Transverse colon (tissue), 4 donors: Measurements from ENCODE around the gene DNMT3L.

Experiments
- POLR2AphosphoS5 ChIP-seq, 3 donors: sonication (generic); formaldehyde crosslinking; IDR thresholded peaks; one replicate each; pipeline ENCODE4 v1.6.1; 2016; ENCODE audit warnings: antibody characterized with exemption in 3 of 3
- TF ChIP-seq, protein P1 (sequence below), 5 experiments: fragments of 200-600 bp in 3 of 5; fragments of 450-650 bp in 2 of 5; sonication (generic) in 3 of 5; IDR thresholded peaks; 1 replicate in 2 of 5; 2 replicates in 3 of 5; pipeline ENCODE4 v1.5.1; 2016 to 2017; ENCODE audit warnings: antibody characterized with exemption in 5 of 5, inconsistent platforms in 3 of 5, mild to moderate bottlenecking in 2 of 5, moderate library complexity in 1 of 5

- TF ChIP-seq, protein P1, sequence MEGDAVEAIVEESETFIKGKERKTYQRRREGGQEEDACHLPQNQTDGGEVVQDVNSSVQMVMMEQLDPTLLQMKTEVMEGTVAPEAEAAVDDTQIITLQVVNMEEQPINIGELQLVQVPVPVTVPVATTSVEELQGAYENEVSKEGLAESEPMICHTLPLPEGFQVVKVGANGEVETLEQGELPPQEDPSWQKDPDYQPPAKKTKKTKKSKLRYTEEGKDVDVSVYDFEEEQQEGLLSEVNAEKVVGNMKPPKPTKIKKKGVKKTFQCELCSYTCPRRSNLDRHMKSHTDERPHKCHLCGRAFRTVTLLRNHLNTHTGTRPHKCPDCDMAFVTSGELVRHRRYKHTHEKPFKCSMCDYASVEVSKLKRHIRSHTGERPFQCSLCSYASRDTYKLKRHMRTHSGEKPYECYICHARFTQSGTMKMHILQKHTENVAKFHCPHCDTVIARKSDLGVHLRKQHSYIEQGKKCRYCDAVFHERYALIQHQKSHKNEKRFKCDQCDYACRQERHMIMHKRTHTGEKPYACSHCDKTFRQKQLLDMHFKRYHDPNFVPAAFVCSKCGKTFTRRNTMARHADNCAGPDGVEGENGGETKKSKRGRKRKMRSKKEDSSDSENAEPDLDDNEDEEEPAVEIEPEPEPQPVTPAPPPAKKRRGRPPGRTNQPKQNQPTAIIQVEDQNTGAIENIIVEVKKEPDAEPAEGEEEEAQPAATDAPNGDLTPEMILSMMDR (IDR thresholded peaks at IDR 0.05): no peak
- TF ChIP-seq POLR2AphosphoS5 (IDR thresholded peaks at IDR 0.05): no peak
These were observed 2.5 kb downstream of the DNMT3L start for GRCh38 chr21:44259082-44259705.
